ENCODE data around the gene TUBA4B. TPM values are rescaled to one million over a fixed set of nuclear protein-coding genes. Genes with fewer than 3 reads are reported as not detected.

The TUBA4B gene
- total and polyA plus RNA-seq, 2 donors from 2014 or later: 0.98 to 15.4 TPM

- Histone ChIP-seq H3K9me3 (ENCODE audit: control insufficient read depth in 2 of 3, insufficient read depth in 1 of 3, low read length in 3 of 3) (no peaks in the 10 kb centered on the region), H3K9ac (ENCODE audit: low read length in 3 of 3) (no peak overlapping the region), H3K27me3 (ENCODE audit: control insufficient read depth, insufficient read depth, low read length) (no peaks in the 10 kb centered on the region), H3K4me1 (ENCODE audit: control insufficient read depth in 2 of 3, insufficient read depth in 2 of 3, low read depth in 1 of 3, low read length in 3 of 3) (peaks cover 0 to 16% (median 6%) of the 10 kb centered on the region in 3 donors), H3K27ac (ENCODE audit: low read depth in 2 of 2, low read length in 2 of 2) (no peak overlapping the region), H3K4me3 (ENCODE audit: low read length in 3 of 3) (no peak overlapping the region), H3K36me3 (ENCODE audit: control insufficient read depth in 2 of 3, insufficient read depth in 3 of 3, low read length in 3 of 3) (peaks cover 2 to 36% (median 14%) of the 10 kb centered on the region in 3 donors)
- DNase-seq (no peak), FAIRE-seq (no peak)
- TF ChIP-seq CTCF (IDR thresholded peaks at IDR 0.05; ENCODE audit: borderline replicate concordance, extremely low read depth, insufficient read depth): no peak
- intact Hi-C loops (cut with DNase I): no loop called here
These were observed 36.5 kb upstream of the TUBA4B start for GRCh38 chr2:219216535-219216915.

- Histone ChIP-seq H3K4me3 (ENCODE audit: low read length in 3 of 3) (peak overlapping the region; percentile 50 to 64 (median 55)), H3K27ac (ENCODE audit: low read depth in 2 of 2, low read length in 2 of 2) (peak overlapping the region; percentile 85 to 88), H3K27me3 (ENCODE audit: control insufficient read depth, insufficient read depth, low read length) (no peaks in the 10 kb centered on the region), H3K36me3 (ENCODE audit: control insufficient read depth in 2 of 3, insufficient read depth in 3 of 3, low read length in 3 of 3) (peaks cover 2 to 51% (median 22%) of the 10 kb centered on the region in 3 donors), H3K9ac (ENCODE audit: low read length in 3 of 3) (peak overlapping the region in 2 of 3 donors; percentile 22 to 71), H3K9me3 (ENCODE audit: control insufficient read depth in 2 of 3, insufficient read depth in 1 of 3, low read length in 3 of 3) (no peaks in the 10 kb centered on the region), H3K4me1 (ENCODE audit: control insufficient read depth in 2 of 3, insufficient read depth in 2 of 3, low read depth in 1 of 3, low read length in 3 of 3) (peaks cover 0 to 16% (median 6%) of the 10 kb centered on the region in 3 donors)
- DNase-seq: peak; percentile 74 to 92 (median 84)
- intact Hi-C loops (cut with DNase I): no loop called here
- TF ChIP-seq CTCF (IDR thresholded peaks at IDR 0.05; ENCODE audit: borderline replicate concordance, extremely low read depth, insufficient read depth): no peak
- FAIRE-seq: no peak
These were observed 34.8 kb upstream of the TUBA4B start for GRCh38 chr2:219218217-219218731.

GRCh38 chr2:219218732-219219701 is 34.0 kb upstream of the TUBA4B start, which contains the start of gene ABCB6:
Gene ABCB6, minus strand, starts transcription at chr2:219218958. Its CDS starts 285 bp downstream, at chr2:219218673.
- Histone ChIP-seq H3K4me1 (ENCODE audit: control insufficient read depth in 2 of 3, insufficient read depth in 2 of 3, low read depth in 1 of 3, low read length in 3 of 3) (peaks cover 0 to 16% (median 6%) of the 10 kb centered on the region in 3 donors), H3K36me3 (ENCODE audit: control insufficient read depth in 2 of 3, insufficient read depth in 3 of 3, low read length in 3 of 3) (peaks cover 6 to 52% (median 27%) of the 10 kb centered on the region in 3 donors), H3K4me3 (ENCODE audit: low read length in 3 of 3) (peak within 1 kb of the TSS; percentile 50 to 64 (median 55)), H3K27ac (ENCODE audit: low read depth in 2 of 2, low read length in 2 of 2) (peak within 1 kb of the TSS; percentile 85 to 88), H3K27me3 (ENCODE audit: control insufficient read depth, insufficient read depth, low read length) (no peaks in the 10 kb centered on the region), H3K9me3 (ENCODE audit: control insufficient read depth in 2 of 3, insufficient read depth in 1 of 3, low read length in 3 of 3) (no peaks in the 10 kb centered on the region), H3K9ac (ENCODE audit: low read length in 3 of 3) (peak within 1 kb of the TSS; percentile 22 to 71 (median 43))
- FAIRE-seq (peak; percentile 66), DNase-seq (peak; percentile 96 to 99 (median 97))
- intact Hi-C loops (cut with DNase I): no loop called here
- peak; percentile 2 for TF ChIP-seq CTCF (IDR thresholded peaks at IDR 0.05; ENCODE audit: borderline replicate concordance, extremely low read depth, insufficient read depth)

Data from kidney (tissue), 14 donors.